Measurements from ENCODE around the gene CRB2. TPM values are rescaled to one million over a fixed set of nuclear protein-coding genes. Genes with fewer than 3 reads are reported as not detected.
A peak's percentile ranks its signal among the peaks of the same experiment; 100 is the strongest.

CRB2 gene
- total RNA-seq, 4 donors from 2014 or later = 0.11 TPM; not detected in 3

DNA sequence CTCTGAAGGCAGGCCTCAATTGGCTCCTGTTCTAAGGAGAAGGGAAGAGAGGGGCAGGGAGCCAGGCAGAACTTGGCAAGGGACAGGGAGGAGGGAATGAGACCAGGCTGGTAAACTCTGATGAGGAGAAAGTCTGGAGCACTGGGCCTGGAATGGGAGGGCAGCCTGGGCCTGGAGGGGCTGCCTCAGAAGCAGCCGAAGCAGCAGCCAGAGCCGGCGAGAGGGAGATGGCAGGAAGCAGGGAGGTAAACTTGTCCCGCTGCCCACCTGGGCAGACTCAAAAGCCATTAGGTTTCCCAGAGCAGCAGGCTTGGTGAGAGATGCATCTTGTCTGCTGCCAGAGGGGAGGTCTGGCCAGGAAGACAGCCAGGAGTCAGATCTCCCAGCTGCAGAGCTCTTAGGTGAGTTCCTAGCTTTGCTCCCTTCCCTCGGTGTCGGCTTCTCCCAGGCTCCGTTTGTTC, 37.0 kb upstream of the CRB2 start:
- H3K27ac ChIP-seq = peak overlapping the region; percentile 37 to 67 (median 54)
- DNase-seq = peak; percentile 68 to 76
- intact Hi-C loops (cut with DNase I) = no loop called here
- 48 to 59% methylated on average over 7 of the region's 7 CpGs for WGBS, 2 donors
- no peaks in the 10 kb centered on the region for H3K9me3 ChIP-seq
- H3K4me3 ChIP-seq (replicated peaks in 1 of 3) = no peak overlapping the region
- peaks cover 10 to 19% of the 10 kb centered on the region in 2 donors for H3K4me1 ChIP-seq
- no peak for TF ChIP-seq POLR2A (IDR thresholded peaks at IDR 0.05)
- TF ChIP-seq CTCF (IDR thresholded peaks at IDR 0.05) = no peak
- H3K27me3 ChIP-seq = no peaks in the 10 kb centered on the region
- H3K36me3 ChIP-seq = no peaks in the 10 kb centered on the region

- no peaks in the 10 kb centered on the region for H3K27me3 ChIP-seq
- peak overlapping the region in 1 of 3 donors; percentile 54 for H3K27ac ChIP-seq
- TF ChIP-seq CTCF (IDR thresholded peaks at IDR 0.05) = no peak
- no peak for TF ChIP-seq POLR2A (IDR thresholded peaks at IDR 0.05)
- no peak for DNase-seq
- no peaks in the 10 kb centered on the region for H3K36me3 ChIP-seq
- intact Hi-C loops (cut with DNase I) = no loop called here
- H3K9me3 ChIP-seq = no peaks in the 10 kb centered on the region
- no peak overlapping the region for H3K4me3 ChIP-seq (replicated peaks in 1 of 3)
- 91 to 92% methylated on average over 14 of the region's 14 CpGs for WGBS, 2 donors
- H3K4me1 ChIP-seq = peaks cover 10 to 19% of the 10 kb centered on the region in 2 donors
These were observed 36.3 kb upstream of the CRB2 start for GRCh38 chr9:123319541-123320339.

- Histone ChIP-seq H3K36me3 (no peaks in the 10 kb centered on the region), H3K9me3 (no peaks in the 10 kb centered on the region), H3K27me3 (no peaks in the 10 kb centered on the region), H3K4me3 (replicated peaks in 1 of 3) (no peak overlapping the region), H3K27ac (no peak overlapping the region), H3K4me1 (peaks cover 11 to 19% of the 10 kb centered on the region in 2 donors)
- TF ChIP-seq POLR2A (IDR thresholded peaks at IDR 0.05) (no peak), CTCF (IDR thresholded peaks at IDR 0.05) (no peak)
- WGBS, 2 donors = 96 to 98% methylated on average over 5 of the region's 5 CpGs
- no peak for DNase-seq
- intact Hi-C loops (cut with DNase I) = no loop called here
These were observed 35.2 kb upstream of the CRB2 start for GRCh38 chr9:123320814-123321213.

DNA sequence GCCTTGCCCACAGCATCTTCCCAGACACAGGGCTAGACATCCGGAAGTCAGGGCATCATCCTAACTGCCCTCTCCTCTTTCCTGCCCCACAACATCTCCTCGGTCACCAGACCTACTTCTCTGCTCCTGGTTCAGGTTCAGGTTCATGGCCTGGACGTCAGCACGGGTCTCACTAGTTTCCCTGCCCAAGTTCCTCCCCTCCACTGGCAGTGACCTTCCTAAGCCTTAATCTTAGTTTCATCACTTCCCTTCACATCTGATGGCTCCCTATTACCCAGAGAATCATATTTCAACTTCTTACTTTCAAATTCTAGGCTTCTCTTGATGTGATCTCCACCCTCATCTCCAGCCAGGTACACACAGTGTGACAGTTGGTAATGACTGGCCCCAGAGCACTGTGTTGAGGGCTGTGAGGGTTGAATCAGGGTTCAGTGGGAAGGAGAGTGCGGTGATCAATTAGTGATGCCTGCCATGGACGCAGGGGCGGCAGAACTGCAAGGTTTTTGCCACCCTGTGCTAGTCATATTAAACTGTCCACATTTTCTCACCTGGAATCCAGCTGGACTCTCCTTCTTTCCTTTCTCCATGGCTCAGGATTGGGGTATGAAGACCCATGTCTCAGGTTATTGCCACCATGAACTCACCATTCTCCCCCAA, 34.3 kb upstream of the CRB2 start:
- Histone ChIP-seq H3K4me1 (peaks cover 21 to 27% of the 10 kb centered on the region in 2 donors), H3K27me3 (no peaks in the 10 kb centered on the region), H3K36me3 (no peaks in the 10 kb centered on the region), H3K9me3 (no peaks in the 10 kb centered on the region), H3K4me3 (replicated peaks in 1 of 3) (no peak overlapping the region), H3K27ac (no peak overlapping the region)
- intact Hi-C loops (cut with DNase I) = no loop called here
- WGBS, 2 donors = 90 to 97% methylated on average over 7 of the region's 7 CpGs
- TF ChIP-seq CTCF (IDR thresholded peaks at IDR 0.05) (no peak), POLR2A (IDR thresholded peaks at IDR 0.05) (no peak)
- DNase-seq = no peak
